Activated T-cell treated with anti-CD3 and anti-CD28 coated beads for 24 hours (primary cell): Measurements from ENCODE around the gene FNIP2.

Experiments
- DNase-seq: peaks from one replicate; pipeline ENCODE4 v3.0.0-alpha.2; 2020; ENCODE audit warnings: low read depth

The FNIP2 gene

GRCh38 chr4:158837527-158838141 lies 68.8 kb downstream of the FNIP2 start:
- no peak for DNase-seq

GRCh38 chr4:158840131-158840530 lies 71.3 kb downstream of the FNIP2 start:
- DNase-seq = no peak

- DNase-seq = no peak
Measured at GRCh38 chr4:158841540-158841939, 72.7 kb downstream of the FNIP2 start.

- no peak for DNase-seq
Measured at GRCh38 chr4:158845311-158846041, 76.7 kb downstream of the FNIP2 start.

GRCh38 chr4:158847535-158847934 lies 78.7 kb downstream of the FNIP2 start:
- no peak for DNase-seq

- DNase-seq = no peak
Measured at GRCh38 chr4:158849681-158850080, 80.9 kb downstream of the FNIP2 start.

- DNase-seq = no peak
Measured at GRCh38 chr4:158850371-158850770, 81.5 kb downstream of the FNIP2 start.

GRCh38 chr4:158850800-158851644 lies 82.2 kb downstream of the FNIP2 start:
- no peak for DNase-seq

- DNase-seq = no peak
Measured at GRCh38 chr4:158854236-158854635, 85.4 kb downstream of the FNIP2 start.

- DNase-seq = no peak
Measured at GRCh38 chr4:158856852-158857251, 88.0 kb downstream of the FNIP2 start.

GRCh38 chr4:158857951-158858350 lies 89.1 kb downstream of the FNIP2 start:
- no peak for DNase-seq

GRCh38 chr4:158858410-158859199 lies 89.8 kb downstream of the FNIP2 start:
- no peak for DNase-seq

- no peak for DNase-seq
Measured at GRCh38 chr4:158859661-158860060, 90.8 kb downstream of the FNIP2 start.

GRCh38 chr4:158860856-158861255 lies 92.0 kb downstream of the FNIP2 start:
- DNase-seq = no peak

- no peak for DNase-seq
Measured at GRCh38 chr4:158861281-158861680, 92.5 kb downstream of the FNIP2 start.

GRCh38 chr4:158861766-158862165 lies 92.9 kb downstream of the FNIP2 start:
- no peak for DNase-seq

- no peak for DNase-seq
Measured at GRCh38 chr4:158863296-158863695, 94.5 kb downstream of the FNIP2 start.

GRCh38 chr4:158865520-158866177 lies 96.8 kb downstream of the FNIP2 start:
- no peak for DNase-seq

GRCh38 chr4:158869001-158869400 lies 100.2 kb downstream of the FNIP2 start:
- DNase-seq = no peak

- no peak for DNase-seq
Measured at GRCh38 chr4:158869761-158870160, 100.9 kb downstream of the FNIP2 start.

- no peak for DNase-seq
Measured at GRCh38 chr4:158870282-158870625, 101.4 kb downstream of the FNIP2 start.
